Lower leg skin (tissue), 4 donors: ENCODE data around the gene ELK4. TPM values are rescaled to one million over a fixed set of nuclear protein-coding genes. Genes with fewer than 3 reads are reported as not detected.

Experiments used
- DNase-seq, 2 donors: peaks; one replicate each; pipeline ENCODE4 v3.0.0-alpha.2; 2019; ENCODE audit warnings: low spot score in 2 of 2
- H3K4me3 ChIP-seq: fragments of 200-600 bp; sonication (generic); 2 replicates; pipeline ENCODE4 v1.5.1; 2017; ENCODE audit warnings: mild to moderate bottlenecking, low read depth; ENCODE audit not compliant: poor library complexity, severe bottlenecking
- POLR2A ChIP-seq, 2 donors: fragments of 450-650 bp; IDR thresholded peaks; one replicate each; pipeline ENCODE4 v1.6.1; 2016 to 2017; ENCODE audit warnings: antibody characterized with exemption in 2 of 2, mild to moderate bottlenecking in 1 of 2, moderate library complexity in 1 of 2
- WGBS, 2 donors: methylation state at CpG; one replicate each; pipeline ENCODE4 v1.1.5; 2018; 5-methylcytosine and 5-hydroxymethylcytosine counted together
- intact Hi-C: fragments of 100-400 bp; cut with DNase I; formaldehyde crosslinking; loops from one replicate; pipeline ENCODE4 v1.15.0; 2023; ENCODE audit warnings: low total_unique reads
- total RNA-seq, 4 donors: library from RNA; depleted of rRNA; stranded (reverse); fragments of >200 nt; gene quantifications; one replicate each; pipeline ENCODE4 v1.1.0, GENCODE V29; 2016
- TF ChIP-seq, protein P1 (sequence below), 3 donors: fragments of 450-650 bp; IDR thresholded peaks; one replicate each; pipeline ENCODE4 v1.5.1; 2016; ENCODE audit warnings: antibody characterized with exemption in 3 of 3, mild to moderate bottlenecking in 3 of 3, moderate library complexity in 2 of 3

ELK4 gene
- total RNA-seq, 4 donors from 2014 or later, result 24.1 to 44.2 (median 28.3) TPM

DNA sequence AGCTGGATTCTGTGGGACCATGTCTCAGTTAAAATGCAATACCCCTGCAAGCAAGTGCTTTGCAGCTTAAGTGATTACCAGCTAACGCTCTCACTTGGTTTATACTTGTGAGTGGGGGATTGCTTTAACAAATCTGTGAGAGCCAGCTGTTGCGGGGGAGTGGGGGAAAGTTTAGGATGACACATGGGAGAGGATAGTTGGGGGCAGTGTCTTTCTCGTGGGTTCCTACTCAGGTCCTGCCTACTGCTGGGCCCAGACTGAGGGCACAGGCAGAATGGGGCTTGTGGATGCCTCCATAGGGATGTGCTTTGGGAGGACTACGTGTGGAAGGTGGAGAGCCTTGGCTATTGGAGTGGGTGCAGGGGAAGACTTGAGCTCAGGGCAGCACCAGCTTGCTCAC is 60.1 kb downstream of the ELK4 start:
- DNase-seq, result peak in 1 of 2 donors; percentile 53
- no peak overlapping the region for H3K4me3 ChIP-seq
- TF ChIP-seq, protein P1, sequence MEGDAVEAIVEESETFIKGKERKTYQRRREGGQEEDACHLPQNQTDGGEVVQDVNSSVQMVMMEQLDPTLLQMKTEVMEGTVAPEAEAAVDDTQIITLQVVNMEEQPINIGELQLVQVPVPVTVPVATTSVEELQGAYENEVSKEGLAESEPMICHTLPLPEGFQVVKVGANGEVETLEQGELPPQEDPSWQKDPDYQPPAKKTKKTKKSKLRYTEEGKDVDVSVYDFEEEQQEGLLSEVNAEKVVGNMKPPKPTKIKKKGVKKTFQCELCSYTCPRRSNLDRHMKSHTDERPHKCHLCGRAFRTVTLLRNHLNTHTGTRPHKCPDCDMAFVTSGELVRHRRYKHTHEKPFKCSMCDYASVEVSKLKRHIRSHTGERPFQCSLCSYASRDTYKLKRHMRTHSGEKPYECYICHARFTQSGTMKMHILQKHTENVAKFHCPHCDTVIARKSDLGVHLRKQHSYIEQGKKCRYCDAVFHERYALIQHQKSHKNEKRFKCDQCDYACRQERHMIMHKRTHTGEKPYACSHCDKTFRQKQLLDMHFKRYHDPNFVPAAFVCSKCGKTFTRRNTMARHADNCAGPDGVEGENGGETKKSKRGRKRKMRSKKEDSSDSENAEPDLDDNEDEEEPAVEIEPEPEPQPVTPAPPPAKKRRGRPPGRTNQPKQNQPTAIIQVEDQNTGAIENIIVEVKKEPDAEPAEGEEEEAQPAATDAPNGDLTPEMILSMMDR (IDR thresholded peaks at IDR 0.05), result no peak
- no peak for TF ChIP-seq POLR2A (IDR thresholded peaks at IDR 0.05)
- 71 to 73% methylated on average over 4 of the region's 4 CpGs for WGBS, 2 donors
- intact Hi-C loops, result no loop called here

DNA sequence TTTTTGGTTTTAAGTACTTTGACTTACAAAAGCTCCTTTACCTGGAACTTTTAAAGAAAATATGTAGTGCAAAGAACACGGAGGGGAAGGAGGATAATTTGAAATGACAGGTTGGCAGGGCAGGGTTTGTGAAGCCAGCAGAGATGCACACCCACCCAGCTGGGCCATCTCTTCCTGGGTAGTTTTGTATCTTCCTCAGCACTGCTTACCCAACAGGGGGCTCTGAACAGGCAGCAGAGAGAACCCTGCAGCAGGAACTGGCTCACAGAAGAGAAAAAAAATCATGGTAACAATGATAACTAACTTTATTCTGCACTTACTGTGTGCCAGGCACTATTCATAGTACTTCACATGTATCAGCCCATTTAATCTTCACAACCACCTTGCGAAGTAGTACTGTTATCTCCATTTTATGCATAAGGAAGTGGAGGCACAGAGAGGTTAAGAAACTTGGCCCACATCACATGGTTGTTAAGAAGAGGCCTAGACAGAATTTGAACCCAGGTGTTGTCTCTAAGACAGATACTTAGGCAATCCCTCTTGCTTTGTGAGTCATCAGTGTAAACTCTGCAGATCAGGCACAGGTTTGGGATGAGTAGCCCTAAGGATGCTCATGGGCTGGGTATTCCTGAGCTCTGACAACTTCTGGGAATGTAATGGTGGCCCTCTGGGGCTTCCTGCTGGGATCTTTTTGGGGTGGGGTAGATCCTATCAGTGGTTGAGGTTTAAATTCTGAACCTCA is 60.8 kb downstream of the ELK4 start:
- TF ChIP-seq, protein P1 (IDR thresholded peaks at IDR 0.05), result no peak
- TF ChIP-seq POLR2A (IDR thresholded peaks at IDR 0.05), result no peak
- intact Hi-C loops, result no loop called here
- H3K4me3 ChIP-seq, result no peak overlapping the region
- DNase-seq, result peak in 1 of 2 donors; percentile 58
- WGBS, 2 donors, result 69 to 82% methylated on average over 2 of the region's 2 CpGs

DNA sequence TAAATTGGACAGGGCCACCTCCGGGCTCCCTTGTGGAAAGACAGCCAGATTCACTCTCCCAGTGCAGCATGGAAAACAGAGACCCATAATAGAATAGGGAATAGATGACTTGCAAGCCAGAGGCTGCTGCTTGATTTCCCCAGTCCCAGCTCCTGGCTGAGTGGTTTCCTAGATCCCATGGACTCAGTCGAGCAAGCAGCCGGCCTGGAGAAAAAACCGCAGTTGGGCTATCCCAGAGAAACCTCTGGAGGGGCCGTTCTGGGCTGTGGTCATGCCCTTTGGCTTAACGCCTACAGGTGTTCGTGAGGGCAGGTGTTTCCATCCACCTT is 61.7 kb downstream of the ELK4 start:
- TF ChIP-seq, protein P1 (IDR thresholded peaks at IDR 0.05), result no peak
- TF ChIP-seq POLR2A (IDR thresholded peaks at IDR 0.05), result no peak
- 64 to 86% methylated on average over 7 of the region's 7 CpGs for WGBS, 2 donors
- H3K4me3 ChIP-seq, result no peak overlapping the region
- intact Hi-C loops, result no loop called here
- DNase-seq, result peak in 1 of 2 donors; percentile 61

DNA sequence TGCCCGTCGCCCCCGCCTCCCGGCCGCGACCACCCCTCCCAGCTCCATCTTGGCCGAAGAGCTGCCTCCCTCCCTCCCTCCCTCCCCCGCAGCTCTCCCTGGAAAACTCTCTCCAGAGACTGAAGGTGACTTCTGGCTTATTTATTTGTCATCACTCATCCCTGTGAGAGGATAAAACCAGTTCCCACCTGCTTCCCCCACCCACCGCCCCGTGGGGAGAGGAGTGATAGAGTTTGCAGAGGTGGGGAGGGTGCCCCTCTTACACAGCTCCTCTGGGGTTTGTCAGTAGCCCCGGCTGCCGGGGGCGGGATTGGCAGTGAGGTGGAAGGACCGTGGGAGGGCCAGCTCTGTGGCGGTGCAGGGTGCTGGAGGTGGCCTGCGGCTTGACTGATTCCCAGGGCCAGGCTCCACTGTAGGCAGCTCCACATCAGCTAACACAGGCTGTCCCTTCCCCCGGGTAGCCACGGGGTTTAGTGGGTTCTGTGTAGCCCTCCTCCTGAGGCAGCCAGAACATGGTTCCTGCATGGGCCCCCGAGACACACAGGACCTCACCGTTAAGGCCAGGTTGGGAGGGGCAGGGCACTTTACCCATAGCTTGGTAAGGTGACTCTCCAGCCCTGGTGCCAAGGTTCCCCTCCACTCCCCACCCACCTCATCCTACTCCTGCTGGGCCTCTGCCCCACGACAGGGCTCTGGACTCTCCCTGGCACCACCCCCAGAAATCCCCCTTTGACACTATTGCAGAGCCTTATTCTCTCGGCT is 62.2 kb downstream of the ELK4 start:
- peak overlapping the region; percentile 22 for H3K4me3 ChIP-seq
- WGBS, 2 donors, result 27 to 42% methylated on average over 13 to 18 of the region's 22 CpGs
- TF ChIP-seq POLR2A (IDR thresholded peaks at IDR 0.05), result no peak
- TF ChIP-seq, protein P1 (IDR thresholded peaks at IDR 0.05), result no peak
- intact Hi-C loops, result no loop called here
- DNase-seq, result peak in 1 of 2 donors; percentile 83

DNA sequence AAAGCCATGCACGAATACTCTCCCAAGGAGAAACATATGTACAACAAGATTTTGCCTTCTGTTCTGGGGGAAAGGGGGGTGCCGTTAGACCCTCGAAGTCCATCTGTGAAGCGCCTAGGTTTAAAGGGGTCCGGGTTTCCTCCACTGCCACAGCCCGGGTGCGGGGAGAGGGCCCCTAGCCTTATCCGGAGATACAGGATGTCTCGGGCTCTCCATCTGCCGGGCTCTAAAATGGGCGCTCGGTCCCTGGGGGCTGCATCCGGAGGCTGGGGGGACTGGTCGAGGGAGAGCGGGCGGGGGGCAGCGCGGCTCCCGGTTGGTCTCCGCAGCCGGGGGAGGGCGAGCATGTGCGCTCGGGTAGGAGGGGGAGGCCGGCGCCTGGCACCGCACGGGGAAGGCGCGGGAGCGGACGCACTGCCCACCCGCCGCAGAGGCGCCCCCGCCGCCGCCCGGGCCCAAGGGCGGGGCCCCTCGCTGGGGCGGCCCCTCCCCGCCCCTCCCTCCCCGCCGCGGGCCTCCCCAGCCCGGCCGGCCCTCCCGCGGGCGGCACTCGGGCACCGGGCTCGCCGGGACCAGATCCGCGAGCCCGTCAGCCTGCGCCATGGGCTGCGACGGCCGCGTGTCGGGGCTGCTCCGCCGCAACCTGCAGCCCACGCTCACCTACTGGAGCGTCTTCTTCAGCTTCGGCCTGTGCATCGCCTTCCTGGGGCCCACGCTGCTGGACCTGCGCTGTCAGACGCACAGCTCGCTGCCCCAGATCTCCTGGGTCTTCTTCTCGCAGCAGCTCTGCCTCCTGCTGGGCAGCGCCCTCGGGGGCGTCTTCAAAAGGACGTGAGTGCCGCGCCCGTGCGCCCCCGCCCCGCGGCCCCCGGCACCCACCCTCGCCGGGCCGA is 63.1 kb downstream of the ELK4 start:
- WGBS, 2 donors, result 5 to 14% methylated on average over 12 to 49 of the region's 90 CpGs
- peak overlapping the region; percentile 22 for H3K4me3 ChIP-seq
- intact Hi-C loops, result no loop called here
- TF ChIP-seq POLR2A (IDR thresholded peaks at IDR 0.05), result no peak
- TF ChIP-seq, protein P1 (IDR thresholded peaks at IDR 0.05), result no peak
- peak in 1 of 2 donors; percentile 72 for DNase-seq
